NCI-H2196 (cell line): Measurements from ENCODE around the gene CTNND1.
"Not testable (repeated sequence)": the region's sequence is repeated elsewhere in the genome, so short reads cannot be mapped to it uniquely, and the experiment has no call there.

ENCODE experiments used
- DNase-seq: peaks from one replicate; lab custom pipeline; 2025; ENCODE audit not compliant: unreplicated experiment; lab: John Stamatoyannopoulos, UW

Gene CTNND1

DNA sequence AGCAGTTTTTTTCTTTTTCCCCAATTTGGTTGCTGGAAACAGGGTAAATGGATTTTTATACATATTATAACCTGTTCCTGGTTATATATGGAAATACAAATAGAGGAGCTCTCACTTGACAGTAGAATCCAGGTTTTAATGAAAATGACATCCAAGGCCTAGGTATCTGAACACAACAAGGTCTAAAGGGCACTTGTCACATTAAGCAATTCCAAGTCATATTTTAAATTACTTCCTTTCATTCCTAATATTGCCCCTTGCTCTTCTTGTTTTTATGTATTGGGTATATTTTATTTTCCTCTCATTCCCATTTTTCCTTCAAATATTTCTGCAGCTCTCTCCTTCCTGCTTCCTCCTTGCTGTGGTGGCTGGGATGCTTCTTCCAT is 27.1 kb downstream of the CTNND1 start:
- no peak for DNase-seq

- DNase-seq: no peak
These were observed 29.9 kb downstream of the CTNND1 start for GRCh38 chr11:57791321-57792059.

- no peak for DNase-seq
These were observed 30.5 kb downstream of the CTNND1 start for GRCh38 chr11:57792060-57792541.

GRCh38 chr11:57792870-57793269 is 31.3 kb downstream of the CTNND1 start:
- DNase-seq: no peak

DNA sequence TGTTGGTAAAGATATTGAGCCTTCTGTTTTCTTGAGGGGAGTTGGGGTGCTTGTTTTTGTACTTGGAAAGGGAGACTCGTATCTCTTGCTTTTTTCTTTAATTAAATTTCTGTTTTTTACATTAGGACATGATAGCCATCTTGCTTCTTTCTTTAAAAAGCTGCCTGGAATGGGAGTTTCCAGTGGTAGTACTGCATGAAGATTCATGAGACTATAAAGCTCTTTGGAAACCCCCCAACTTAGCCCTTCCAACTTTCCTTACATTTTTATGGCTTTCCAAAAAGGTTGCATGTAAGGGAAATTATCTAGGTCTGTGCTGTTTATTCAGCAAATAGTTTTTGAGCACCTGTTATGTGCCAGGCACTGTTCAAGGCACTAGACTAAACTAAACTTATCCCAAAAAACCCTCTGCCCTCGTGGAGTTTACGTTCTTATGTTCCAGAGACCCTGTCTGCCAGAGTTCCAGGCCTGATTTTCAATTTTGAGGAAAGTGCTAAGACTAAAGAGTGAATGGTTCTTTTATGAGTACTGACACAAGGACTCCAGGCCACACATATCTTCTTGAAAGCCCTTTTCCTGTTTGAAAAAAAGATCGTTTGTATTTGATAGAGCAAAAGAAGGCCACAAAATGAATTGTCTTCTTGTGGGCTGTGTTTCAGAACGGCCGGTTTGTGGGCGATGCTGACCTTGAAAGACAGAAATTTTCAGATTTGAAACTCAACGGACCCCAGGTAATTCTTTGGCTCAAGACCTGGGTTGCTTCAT is 31.9 kb downstream of the CTNND1 start:
- DNase-seq: no peak

DNA sequence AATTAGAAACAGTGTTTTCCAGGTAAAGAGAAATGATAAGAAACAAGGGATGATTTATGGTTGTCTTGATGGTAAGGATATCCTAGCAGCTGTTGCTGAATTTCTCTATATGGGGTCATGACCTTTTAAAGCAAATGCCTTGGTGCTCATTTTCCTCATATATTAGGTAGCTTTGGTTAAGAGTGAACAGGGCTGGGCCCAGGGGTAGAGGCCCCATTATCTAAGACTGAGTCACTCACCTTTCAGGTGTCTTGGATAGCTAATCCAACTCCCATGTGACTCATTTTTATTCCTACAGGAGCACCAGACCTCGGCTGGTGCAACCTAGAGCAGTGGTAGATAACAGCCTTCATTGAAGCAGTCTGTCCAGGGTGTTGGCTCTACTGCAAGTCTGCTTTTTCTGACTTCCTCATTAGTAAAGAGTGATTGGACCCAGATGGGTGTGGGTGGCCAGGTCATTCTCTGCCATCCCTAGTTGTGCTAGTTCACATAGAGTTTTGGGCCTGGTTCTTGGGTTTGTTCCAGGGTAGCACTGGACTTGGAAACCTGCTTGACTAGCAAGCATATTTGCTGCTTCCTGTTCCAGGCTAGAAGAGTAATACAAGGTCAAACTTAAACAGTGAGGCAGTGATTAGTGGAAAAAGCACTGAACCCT is 37.4 kb downstream of the CTNND1 start:
- peak; percentile 54 for DNase-seq

DNA sequence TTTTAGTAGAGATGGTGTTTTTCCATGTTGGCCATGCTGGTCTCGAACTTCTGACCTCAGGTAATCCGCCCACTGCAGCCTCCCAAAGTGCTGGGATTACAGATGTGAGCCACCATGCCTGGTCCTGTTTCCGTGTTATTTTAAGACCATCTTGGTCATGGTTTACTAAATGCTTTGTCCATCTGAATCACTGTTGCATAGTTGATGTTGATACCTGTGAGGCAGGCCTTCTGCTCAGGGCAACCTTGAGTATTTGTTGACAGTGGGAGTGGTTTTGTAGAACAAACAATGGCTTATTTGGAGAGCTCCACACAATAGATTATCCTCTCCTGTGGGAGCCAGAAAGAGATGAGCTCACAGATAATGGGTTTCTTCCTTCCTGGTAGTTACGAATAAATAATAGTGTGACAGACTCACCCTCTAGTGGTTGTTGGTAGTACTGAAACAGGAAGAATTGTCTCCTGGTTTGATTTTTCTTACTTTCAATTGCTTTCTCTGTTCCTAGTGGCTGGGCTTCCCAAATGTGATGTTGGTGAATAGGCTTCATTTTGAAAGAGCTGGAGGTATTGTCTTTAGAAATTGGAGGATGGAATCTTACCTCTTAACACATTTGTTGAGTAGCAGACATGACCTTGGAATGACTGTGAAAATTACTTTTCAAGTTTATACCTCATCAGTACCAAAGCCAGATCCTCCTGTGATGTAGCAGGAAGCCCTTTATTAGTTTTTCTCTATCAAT is 39.0 kb downstream of the CTNND1 start:
- DNase-seq: peak; percentile 92

- no peak for DNase-seq
These were observed 39.5 kb downstream of the CTNND1 start for GRCh38 chr11:57801183-57801485.

DNA sequence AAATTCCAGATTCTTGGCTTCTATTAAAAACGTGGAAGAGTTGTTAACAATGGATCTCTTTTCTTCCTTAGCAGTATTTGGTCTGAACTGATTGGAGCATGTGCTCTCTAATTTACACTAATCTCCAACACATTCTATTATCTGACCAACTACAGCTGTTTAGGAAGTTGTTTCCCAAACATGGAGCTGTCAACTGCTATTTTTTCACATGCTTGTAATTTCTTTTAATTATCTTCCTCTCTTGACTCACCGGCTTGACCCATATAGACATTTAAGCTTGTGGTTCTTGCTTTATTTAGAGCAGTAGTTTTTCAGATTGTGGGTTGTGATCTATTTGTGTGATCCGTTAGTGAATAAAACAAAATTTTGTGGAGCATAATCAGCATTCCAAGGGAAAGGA is 40.8 kb downstream of the CTNND1 start:
- DNase-seq: no peak

DNA sequence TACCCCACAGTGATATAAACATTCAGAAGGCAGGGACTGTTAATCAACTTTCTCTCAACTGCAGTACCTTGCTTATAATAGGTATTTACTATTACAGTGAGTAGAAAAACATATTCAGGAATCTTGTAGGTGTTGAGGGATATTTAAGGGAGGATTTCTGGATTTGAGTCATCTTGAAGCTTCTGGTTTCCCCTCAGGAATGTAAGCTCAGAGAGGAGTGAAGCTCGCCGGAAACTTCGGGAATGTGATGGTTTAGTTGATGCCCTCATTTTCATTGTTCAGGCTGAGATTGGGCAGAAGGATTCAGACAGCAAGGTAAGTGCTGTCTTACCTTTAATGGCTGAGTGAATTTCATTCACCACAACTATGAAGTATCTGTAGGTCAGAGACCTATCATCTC is 42.9 kb downstream of the CTNND1 start:
- no peak for DNase-seq

GRCh38 chr11:57805780-57806179 is 44.2 kb downstream of the CTNND1 start:
- no peak for DNase-seq

- no peak for DNase-seq
These were observed 51.0 kb downstream of the CTNND1 start for GRCh38 chr11:57812634-57813033.

GRCh38 chr11:57815476-57815875 is 53.9 kb downstream of the CTNND1 start:
- DNase-seq: no peak

DNA sequence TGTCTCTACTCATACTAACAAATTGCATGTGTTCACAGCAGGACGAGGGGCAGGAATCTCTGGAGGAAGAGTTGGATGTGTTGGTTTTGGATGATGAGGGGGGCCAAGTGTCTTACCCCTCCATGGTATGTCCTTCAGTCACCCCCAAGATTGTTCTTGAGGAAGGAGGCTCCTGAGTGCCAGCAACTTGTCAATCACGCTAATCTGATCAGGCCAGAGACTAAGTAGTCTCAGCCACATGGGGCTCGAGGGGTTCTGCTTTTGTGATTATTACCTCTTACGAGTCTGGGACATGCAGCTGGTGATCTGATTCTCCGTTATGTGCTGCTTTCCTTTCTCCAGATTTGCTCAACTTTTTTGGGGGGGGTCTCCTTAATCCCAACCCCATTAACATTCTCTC is 54.3 kb downstream of the CTNND1 start:
- DNase-seq: no peak

DNA sequence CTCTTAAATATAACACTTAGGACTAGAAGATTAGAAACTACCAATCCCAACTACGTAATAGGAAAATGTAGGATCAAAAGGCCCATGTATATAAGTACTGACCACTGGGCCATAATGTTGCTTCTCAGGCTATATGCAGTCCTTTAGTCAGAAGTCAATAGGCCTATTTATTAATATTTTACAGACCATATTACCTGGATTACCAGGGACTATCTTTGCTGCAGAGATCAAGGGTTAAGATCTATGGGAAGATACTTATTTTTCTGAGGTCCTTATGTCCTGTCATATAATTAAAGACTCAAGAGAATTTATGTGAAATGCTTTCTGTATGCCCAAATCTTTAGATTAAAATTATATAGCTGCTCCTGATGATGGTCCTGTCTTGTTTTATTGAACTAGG is 57.2 kb downstream of the CTNND1 start:
- DNase-seq: no peak

- DNase-seq: no peak
These were observed 57.8 kb downstream of the CTNND1 start for GRCh38 chr11:57819252-57819979.

DNA sequence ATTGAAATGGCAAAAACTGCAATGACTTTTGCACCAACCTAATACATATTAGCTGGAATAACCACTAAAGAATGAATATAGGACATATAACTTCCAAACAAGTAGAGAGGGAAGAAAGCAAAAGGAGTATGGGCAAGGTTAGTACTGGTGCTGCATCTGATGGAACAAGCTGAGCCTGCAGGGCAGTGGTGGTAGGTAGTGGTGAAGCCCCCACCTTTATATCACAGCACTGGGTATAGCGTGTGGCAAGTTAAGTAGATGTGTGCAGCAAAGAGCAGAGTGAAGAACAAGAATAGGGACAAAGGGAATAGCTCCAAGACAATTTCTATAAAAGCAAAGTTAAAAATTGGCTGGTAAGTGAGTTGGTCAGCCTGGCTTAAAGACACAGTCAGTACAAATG is 62.3 kb downstream of the CTNND1 start:
- DNase-seq: no peak

DNA sequence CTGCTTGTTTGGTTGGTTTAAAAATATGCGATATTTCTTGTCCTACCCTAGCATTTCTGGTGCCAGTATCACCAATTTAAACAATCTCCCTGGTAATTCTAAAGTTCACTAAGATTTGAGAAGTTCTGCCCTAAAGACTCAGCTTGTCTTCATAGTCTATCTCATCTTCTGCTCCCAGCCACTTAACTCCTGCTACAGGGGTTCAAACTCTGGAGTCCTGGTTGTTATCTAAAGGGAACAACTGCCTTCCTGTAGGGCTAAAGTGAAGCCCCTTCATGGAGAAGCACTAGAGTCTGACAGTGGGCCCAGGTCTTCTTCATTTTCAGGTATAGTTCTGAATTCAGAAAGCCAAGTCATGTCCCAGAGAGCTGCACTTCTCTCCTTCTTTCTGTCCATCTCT is 73.2 kb downstream of the CTNND1 start:
- DNase-seq: no peak

GRCh38 chr11:57838609-57839008 is 77.0 kb downstream of the CTNND1 start:
- DNase-seq: not testable (repeated sequence)

DNA sequence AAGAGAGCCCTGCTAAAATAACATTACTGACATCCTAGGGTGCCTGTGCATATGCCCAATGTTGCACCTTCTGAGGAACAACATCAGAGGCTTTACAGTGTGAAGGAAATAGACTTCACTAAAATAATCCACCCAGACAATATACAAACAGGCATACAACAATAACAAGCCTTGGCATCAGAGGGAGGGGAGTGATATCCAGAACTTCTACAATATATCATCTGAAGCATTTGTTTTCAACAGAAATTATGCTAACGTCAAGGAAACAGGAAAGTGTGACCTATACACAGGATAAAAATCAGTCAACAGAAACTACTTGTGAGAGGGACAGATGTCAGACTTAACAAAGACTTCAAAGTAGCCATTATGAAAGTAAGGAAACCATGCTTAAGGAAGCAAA is 81.3 kb downstream of the CTNND1 start:
- DNase-seq: no peak

DNA sequence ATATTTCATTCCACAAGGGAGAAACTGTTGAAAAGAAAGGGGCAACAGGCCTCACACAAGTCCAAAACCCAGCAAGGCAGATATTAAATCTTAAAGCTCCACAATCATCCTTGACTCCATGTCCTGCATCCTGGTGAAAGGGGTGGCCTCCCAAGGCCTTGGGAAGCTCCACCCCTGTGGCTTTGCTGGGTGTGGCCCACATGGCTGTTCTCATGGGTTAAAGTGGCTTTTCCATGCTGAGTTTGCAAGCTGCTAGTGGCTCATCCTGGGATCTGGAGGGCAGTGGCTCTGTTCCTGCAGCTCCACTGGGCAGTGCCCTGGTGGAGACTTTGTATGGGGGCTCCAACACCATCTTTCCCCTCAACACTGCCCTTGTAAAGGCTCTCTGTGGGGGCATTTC is 106.4 kb downstream of the CTNND1 start:
- DNase-seq: no peak
